ENCODE measurements around the gene VCX3B. TPM values are rescaled to one million over a fixed set of nuclear protein-coding genes. Genes with fewer than 3 reads are reported as not detected.

Gene VCX3B
- not detected for total RNA-seq

GRCh38 chrX:8464530-8464929, at the start of gene VCX3B:
TSS of gene VCX3B (plus strand) at chrX:8464830. CDS start at chrX:8465451, 621 bp downstream.

Data from activated naive CD4-positive, alpha-beta T cell treated with anti-CD3 and anti-CD28 coated beads, Interleukin-2, amount 10 ng/mL, durations not matched to agents 5 hours and 36 hours (primary cell).